Effector memory CD4-positive, alpha-beta T cell (primary cell): ENCODE measurements around the gene CDHR1.

Experiments
- DNase-seq, 3 donors: peaks; one replicate each; pipeline ENCODE4 v3.0.0-alpha.2; 2020
- H3K27ac ChIP-seq: 2 replicates; pipeline ENCODE4 v1.7.0; 2013; ENCODE audit warnings: mild to moderate bottlenecking, low read length, moderate library complexity; ENCODE audit not compliant: insufficient read depth, poor library complexity, severe bottlenecking
- H3K27me3 ChIP-seq: replicated peaks from 2 replicates; pipeline ENCODE4 v1.7.0; 2013; ENCODE audit warnings: mild to moderate bottlenecking, low read length; ENCODE audit not compliant: insufficient read depth, control insufficient read depth, poor library complexity, severe bottlenecking
- H3K36me3 ChIP-seq: 2 replicates; pipeline ENCODE4 v1.7.0; 2013; ENCODE audit warnings: mild to moderate bottlenecking, low read length, moderate library complexity; ENCODE audit not compliant: control insufficient read depth, insufficient read depth
- H3K4me1 ChIP-seq: 2 replicates; pipeline ENCODE4 v1.7.0; 2013; ENCODE audit warnings: low read length, mild to moderate bottlenecking; ENCODE audit not compliant: control insufficient read depth, insufficient read depth, poor library complexity, severe bottlenecking
- H3K4me3 ChIP-seq: 2 replicates; pipeline ENCODE4 v1.7.0; 2013; ENCODE audit warnings: low read length, low read depth, mild to moderate bottlenecking; ENCODE audit not compliant: insufficient read depth, poor library complexity, severe bottlenecking
- H3K9me3 ChIP-seq: 2 replicates; pipeline ENCODE4 v1.7.0; 2013; ENCODE audit warnings: mild to moderate bottlenecking, low read length, moderate library complexity; ENCODE audit not compliant: control insufficient read depth

CDHR1 gene

DNA sequence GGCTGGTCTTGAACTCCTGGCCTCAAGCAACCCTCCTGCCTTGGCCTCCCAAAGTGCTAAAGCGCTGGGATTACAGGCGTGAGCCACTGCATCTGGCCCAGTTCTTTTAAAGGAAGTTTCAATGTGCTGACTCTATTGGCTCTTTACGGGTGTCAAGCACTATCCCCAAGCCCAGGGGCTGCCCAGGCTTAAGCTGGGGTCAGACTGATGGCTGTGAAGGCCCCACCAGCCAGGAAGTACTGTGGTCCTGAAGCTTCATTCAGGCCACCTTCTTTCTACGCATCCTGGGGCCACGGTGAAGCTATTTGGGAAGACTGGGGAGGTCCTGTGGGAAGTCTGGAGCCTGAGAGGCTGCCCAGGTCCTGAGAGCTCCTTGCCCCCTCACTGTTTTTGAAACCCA is 12.7 kb upstream of the CDHR1 start:
- Histone ChIP-seq H3K4me3 (no peak overlapping the region), H3K27ac (no peak overlapping the region), H3K4me1 (peaks cover 12% of the 10 kb centered on the region), H3K36me3 (no peaks in the 10 kb centered on the region), H3K9me3 (no peaks in the 10 kb centered on the region), H3K27me3 (no peaks in the 10 kb centered on the region)
- DNase-seq, result no peak

GRCh38 chr10:84184517-84184916 is 9.8 kb upstream of the CDHR1 start:
- no peak overlapping the region for H3K27ac ChIP-seq
- no peaks in the 10 kb centered on the region for H3K4me1 ChIP-seq
- no peaks in the 10 kb centered on the region for H3K9me3 ChIP-seq
- DNase-seq, result no peak
- no peak overlapping the region for H3K4me3 ChIP-seq
- no peaks in the 10 kb centered on the region for H3K27me3 ChIP-seq
- no peaks in the 10 kb centered on the region for H3K36me3 ChIP-seq

- Histone ChIP-seq H3K27me3 (no peaks in the 10 kb centered on the region), H3K4me1 (no peaks in the 10 kb centered on the region), H3K36me3 (no peaks in the 10 kb centered on the region), H3K9me3 (no peaks in the 10 kb centered on the region), H3K4me3 (no peak overlapping the region), H3K27ac (no peak overlapping the region)
- no peak for DNase-seq
Observed at GRCh38 chr10:84185526-84186175, 8.7 kb upstream of the CDHR1 start.

DNA sequence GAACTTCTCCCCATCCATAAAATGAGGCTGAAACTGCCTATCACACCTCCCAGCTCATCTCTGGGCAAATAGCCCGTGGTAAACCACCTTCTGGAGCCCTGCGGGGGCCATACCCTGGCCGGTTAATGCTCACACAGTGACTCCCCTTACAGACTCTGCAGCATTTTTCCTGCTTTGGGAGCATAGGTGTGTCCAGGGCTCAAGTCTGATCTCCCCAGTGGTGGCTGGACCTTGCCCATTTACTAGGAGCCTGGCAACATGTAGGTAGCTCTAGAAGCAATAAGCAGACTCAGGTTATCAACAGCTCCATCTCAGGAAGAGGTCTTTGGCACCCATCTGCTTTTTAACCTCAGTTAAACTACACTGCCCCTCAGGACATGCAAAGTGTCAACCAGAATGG is 5.5 kb upstream of the CDHR1 start:
- DNase-seq, result no peak
- no peaks in the 10 kb centered on the region for H3K36me3 ChIP-seq
- H3K27ac ChIP-seq, result no peak overlapping the region
- no peaks in the 10 kb centered on the region for H3K9me3 ChIP-seq
- H3K4me3 ChIP-seq, result no peak overlapping the region
- H3K27me3 ChIP-seq, result peaks cover under 1% of the 10 kb centered on the region
- H3K4me1 ChIP-seq, result no peaks in the 10 kb centered on the region

DNA sequence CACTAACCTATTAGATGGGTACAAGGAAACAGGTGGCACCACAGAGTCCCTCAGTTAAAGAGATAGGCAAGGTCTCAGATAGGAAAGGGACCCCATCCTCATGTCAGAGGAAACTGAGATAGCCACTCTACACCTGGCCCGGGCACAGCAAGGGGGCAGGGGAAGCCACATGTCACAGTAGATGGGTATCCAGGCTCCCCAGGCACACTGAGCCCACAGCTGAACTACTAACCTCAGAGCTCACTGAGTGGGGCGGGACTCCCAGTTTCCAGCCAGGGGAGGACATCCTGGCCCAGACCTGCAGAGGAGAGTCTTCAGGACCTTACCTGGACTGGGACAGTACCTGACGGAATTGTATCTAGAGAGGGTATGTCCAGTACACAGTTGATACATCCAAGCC is 3.7 kb upstream of the CDHR1 start:
- no peak overlapping the region for H3K27ac ChIP-seq
- no peaks in the 10 kb centered on the region for H3K36me3 ChIP-seq
- peaks cover 16% of the 10 kb centered on the region for H3K27me3 ChIP-seq
- H3K9me3 ChIP-seq, result no peaks in the 10 kb centered on the region
- no peak overlapping the region for H3K4me3 ChIP-seq
- peaks cover 5% of the 10 kb centered on the region for H3K4me1 ChIP-seq
- no peak for DNase-seq

DNA sequence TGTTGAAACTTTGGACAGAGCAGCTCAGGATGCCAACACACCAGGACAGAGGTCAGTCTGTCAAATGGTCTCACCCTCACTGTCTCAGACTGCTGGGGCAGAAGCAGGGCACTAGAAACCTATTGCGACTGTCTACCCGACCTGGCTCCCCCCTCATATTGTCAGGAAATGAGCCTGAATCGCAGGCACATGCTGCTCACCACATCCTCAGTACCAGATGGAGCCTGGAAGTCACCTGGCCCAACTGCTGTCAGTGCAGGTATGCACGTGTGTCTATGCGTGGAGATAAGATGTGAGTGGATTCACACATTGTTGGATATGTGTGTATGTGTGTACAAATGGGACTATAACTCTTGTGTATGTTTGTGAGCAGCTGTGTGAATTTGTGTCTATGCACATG is 3.2 kb upstream of the CDHR1 start:
- H3K27me3 ChIP-seq, result peaks cover 16% of the 10 kb centered on the region

DNA sequence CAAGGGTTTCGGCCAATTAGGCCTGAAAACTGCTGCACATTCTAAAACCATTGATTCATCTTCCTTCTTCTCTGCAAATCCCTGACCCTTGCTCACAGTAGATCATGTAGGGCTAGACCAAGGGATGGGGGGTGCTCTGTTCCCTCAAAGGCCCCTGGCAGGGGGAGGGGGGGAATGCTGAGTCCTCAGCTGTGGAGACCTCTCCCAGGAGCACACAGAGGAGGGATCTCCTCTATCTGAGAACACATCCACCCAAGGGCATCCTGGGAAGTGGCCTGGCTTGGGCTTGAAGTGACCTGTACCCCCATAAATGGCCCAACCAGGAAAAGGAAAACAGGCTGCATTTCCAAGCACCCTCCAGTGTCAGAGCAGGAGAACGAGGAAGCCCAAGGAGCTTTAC is 1.0 kb upstream of the CDHR1 start:
- no peak overlapping the region for H3K4me3 ChIP-seq
- no peak for DNase-seq
- no peak overlapping the region for H3K27ac ChIP-seq
- no peaks in the 10 kb centered on the region for H3K9me3 ChIP-seq
- H3K4me1 ChIP-seq, result peaks cover 5% of the 10 kb centered on the region
- peaks cover 16% of the 10 kb centered on the region for H3K27me3 ChIP-seq
- no peaks in the 10 kb centered on the region for H3K36me3 ChIP-seq

More for the DNA sequence above, 3.2 kb upstream of the CDHR1 start:
- Histone ChIP-seq H3K9me3 (no peaks in the 10 kb centered on the region), H3K4me3 (no peak overlapping the region), H3K36me3 (no peaks in the 10 kb centered on the region), H3K4me1 (peaks cover 5% of the 10 kb centered on the region), H3K27ac (no peak overlapping the region)
- no peak for DNase-seq

DNA sequence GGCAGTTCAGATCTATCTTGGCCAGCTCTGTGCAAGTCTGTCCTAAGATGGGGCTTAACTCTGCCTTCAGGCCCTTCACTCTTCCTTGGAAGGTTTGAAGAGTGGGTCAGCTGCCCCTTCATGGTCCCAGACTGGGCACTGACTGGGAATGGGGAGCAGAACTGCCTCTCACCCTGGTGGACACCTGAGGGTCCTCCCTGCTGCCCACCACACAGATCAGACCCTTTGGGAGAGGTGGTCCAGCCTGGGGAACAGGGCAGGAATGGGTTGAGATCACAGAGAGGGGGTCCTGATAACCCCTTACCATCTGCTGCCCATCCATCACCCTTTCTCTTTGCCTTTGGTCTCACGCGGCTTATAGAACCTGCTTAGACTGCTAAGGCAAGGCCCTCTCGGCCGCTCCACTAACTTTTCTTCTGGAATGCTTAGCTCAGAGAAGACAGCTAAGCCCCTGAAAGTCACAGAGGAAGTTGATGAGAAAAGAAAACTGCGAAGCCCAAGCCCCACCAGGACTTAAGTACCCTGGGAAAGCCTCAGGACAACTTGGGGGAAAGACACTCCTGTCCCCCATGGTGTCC is 402 bp upstream of the CDHR1 start:
- H3K27me3 ChIP-seq, result peaks cover 16% of the 10 kb centered on the region
- H3K4me3 ChIP-seq, result peak overlapping the region; percentile 42
- no peaks in the 10 kb centered on the region for H3K9me3 ChIP-seq
- no peak overlapping the region for H3K27ac ChIP-seq
- no peak for DNase-seq
- H3K4me1 ChIP-seq, result peaks cover 5% of the 10 kb centered on the region
- H3K36me3 ChIP-seq, result no peaks in the 10 kb centered on the region

GRCh38 chr10:84195044-84195830 is 900 bp downstream of the CDHR1 start:
- peaks cover 5% of the 10 kb centered on the region for H3K4me1 ChIP-seq
- H3K27ac ChIP-seq, result no peak overlapping the region
- no peak for DNase-seq
- H3K4me3 ChIP-seq, result peak overlapping the region; percentile 42
- peaks cover 16% of the 10 kb centered on the region for H3K27me3 ChIP-seq
- H3K9me3 ChIP-seq, result no peaks in the 10 kb centered on the region
- no peaks in the 10 kb centered on the region for H3K36me3 ChIP-seq

DNA sequence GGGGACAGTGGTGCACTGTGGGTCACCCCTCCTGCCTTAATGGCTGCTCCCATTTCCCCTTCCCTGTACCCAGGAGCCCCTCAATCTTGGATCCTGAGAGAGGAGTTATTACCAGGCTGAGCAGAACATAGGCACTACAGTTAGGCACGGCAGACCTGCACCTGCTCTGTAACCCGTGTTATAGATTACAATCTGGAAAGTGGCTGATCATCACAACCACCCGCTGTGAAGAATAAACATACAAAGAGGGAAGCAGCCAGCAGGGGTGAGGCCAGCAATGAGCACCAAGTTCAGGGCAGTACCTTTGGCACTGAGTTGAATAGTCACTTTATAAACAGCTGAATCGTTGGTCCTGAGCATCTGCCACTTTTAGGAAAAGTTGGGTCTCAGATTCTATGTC is 1.7 kb downstream of the CDHR1 start:
- Histone ChIP-seq H3K27ac (no peak overlapping the region), H3K36me3 (no peaks in the 10 kb centered on the region), H3K4me3 (no peak overlapping the region), H3K27me3 (peaks cover 16% of the 10 kb centered on the region), H3K9me3 (no peaks in the 10 kb centered on the region), H3K4me1 (peaks cover 5% of the 10 kb centered on the region)
- no peak for DNase-seq
